Measurements from ENCODE around the gene LMOD3. TPM values are rescaled to one million over a fixed set of nuclear protein-coding genes. Genes with fewer than 3 reads are reported as not detected.

LMOD3 gene
- total and polyA plus RNA-seq, 2 of the 8 experiments (the other 6 are each of a cell fraction or from before 2014, with no cell fraction given), result not detected

- 88 to 100% methylated on average over 3 to 5 of the region's 5 CpGs for WGBS, 2 experiments (ENCODE audit: extremely low coverage in 1 of 2, insufficient coverage in 1 of 2, insufficient read length in 1 of 2, insufficient replicate concordance in 2 of 2, low coverage in 1 of 2, low lambda C conversion rate in 2 of 2, missing lambda C conversion rate in 1 of 2)
- POLR2A ChIA-PET (ENCODE audit: partially characterized antibody), result no interaction called here
- TF ChIP-seq EP300 (IDR thresholded peaks at IDR 0.05; ENCODE audit: borderline replicate concordance in 1 of 2, low read depth in 2 of 2, low read length in 2 of 2), result no peak
Observed at GRCh38 chr3:69119681-69120080, 2.7 kb downstream of the LMOD3 start.

More at GRCh38 chr3:69119681-69120080, 2.7 kb downstream of the LMOD3 start:
- no peak overlapping the region for H3K56ac ChIP-seq (replicated peaks; ENCODE audit: insufficient read length, low read depth, low read length)
- H3K4me2 ChIP-seq (ENCODE audit: insufficient read depth in 1 of 2, low read depth in 2 of 2, low read length in 2 of 2), result no peak overlapping the region
- DNase-seq (ENCODE audit: low read depth in 1 of 2, low spot score in 2 of 2) (no peak), FAIRE-seq (no peak)
- no peaks in the 10 kb centered on the region for H3K9me3 ChIP-seq (ENCODE audit: insufficient read depth in 2 of 2, low read depth in 1 of 2, low read length in 1 of 2)
- H3K23me2 ChIP-seq (ENCODE audit: low read depth, low read length), result no peaks in the 10 kb centered on the region
- no peak overlapping the region for H2BK5ac ChIP-seq (ENCODE audit: low read depth, low read length)
- H3K4me3 ChIP-seq (ENCODE audit: extremely low read depth in 1 of 4, insufficient read depth in 2 of 4, low read depth in 3 of 4, low read length in 4 of 4), result no peak overlapping the region
- no peak overlapping the region for H3K4ac ChIP-seq (replicated peaks; ENCODE audit: insufficient read length, low read depth, low read length)
- no peaks in the 10 kb centered on the region for H3K79me2 ChIP-seq (ENCODE audit: control insufficient read depth in 1 of 2, insufficient read depth in 2 of 2, low read length in 2 of 2)
- H3K14ac ChIP-seq (ENCODE audit: insufficient read length), result no peak overlapping the region
- no peaks in the 10 kb centered on the region for H3K36me3 ChIP-seq (ENCODE audit: control insufficient read depth in 2 of 4, insufficient read depth in 4 of 4, low read length in 3 of 4)
- H2BK12ac ChIP-seq (ENCODE audit: low read depth, low read length), result no peak overlapping the region
- no peaks in the 10 kb centered on the region for H3K4me1 ChIP-seq (replicated peaks in 1 of 4; ENCODE audit: control insufficient read depth in 3 of 4, insufficient read depth in 4 of 4, low read length in 3 of 4)
- no peak overlapping the region for H2AK5ac ChIP-seq (ENCODE audit: low read depth, low read length)
- H2BK15ac ChIP-seq (ENCODE audit: low read length), result no peak overlapping the region
- H4K5ac ChIP-seq (ENCODE audit: insufficient read length, low read depth, low read length), result no peak overlapping the region
- H2BK120ac ChIP-seq (replicated peaks; ENCODE audit: low read depth, low read length), result no peak overlapping the region
- no peaks in the 10 kb centered on the region for H3K79me1 ChIP-seq (ENCODE audit: low read depth, low read length)
- H3K9ac ChIP-seq (replicated peaks in 1 of 4; ENCODE audit: extremely low read depth in 1 of 4, low read depth in 3 of 4, low read length in 3 of 4), result no peak overlapping the region
- H3K27me3 ChIP-seq (replicated peaks in 1 of 4; ENCODE audit: control insufficient read depth in 3 of 4, extremely low read depth in 1 of 4, insufficient read depth in 3 of 4, low read length in 3 of 4), result no peaks in the 10 kb centered on the region
- H2AFZ ChIP-seq (ENCODE audit: low read length), result no peak overlapping the region
- CTCF ChIA-PET (ENCODE audit: partially characterized antibody), result interaction anchor here (0.6 to 6.3 kb wide), 22 partner anchors 12 to 1416 kb away, joined by 3 to 59 read pairs (median 7); no protein-coding TSS in a partner anchor
- H3K27ac ChIP-seq (ENCODE audit: low read depth, low read length), result no peak overlapping the region
- no peak overlapping the region for H3K23ac ChIP-seq (ENCODE audit: insufficient read length)
- H4K8ac ChIP-seq (ENCODE audit: extremely low read depth, insufficient read depth, low read length), result no peak overlapping the region
- no peak overlapping the region for H4K91ac ChIP-seq (replicated peaks; ENCODE audit: insufficient read length, low read length)
- H4K20me1 ChIP-seq (replicated peaks in 1 of 2; ENCODE audit: control insufficient read depth in 1 of 2, insufficient read depth in 2 of 2, low read length in 2 of 2), result no peaks in the 10 kb centered on the region
- no peak overlapping the region for H3K18ac ChIP-seq (ENCODE audit: extremely low read depth, low read length)
- no peak overlapping the region for H2BK20ac ChIP-seq (ENCODE audit: low read length)

All from H1 (cell line).